ENCODE data around the gene KRT77.

Gene KRT77

DNA sequence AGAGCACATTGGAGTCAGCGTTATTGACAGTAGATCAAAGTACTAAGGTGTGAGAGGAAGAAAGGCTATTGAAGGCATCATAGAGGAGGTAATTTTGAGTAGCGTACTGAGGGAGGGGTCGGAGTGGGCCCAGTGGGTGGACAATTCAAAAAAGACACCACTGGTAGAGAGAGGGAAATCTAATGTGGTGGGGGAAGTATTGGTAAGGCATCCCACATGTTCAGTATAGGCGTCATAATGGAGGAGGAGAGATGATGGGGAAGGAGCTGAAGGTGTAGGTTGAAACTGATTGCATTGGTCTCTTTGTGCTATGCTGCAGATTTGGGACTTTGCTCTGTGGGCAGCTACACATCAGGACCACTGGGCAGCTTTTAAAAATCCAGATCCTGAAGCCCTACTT, 23.7 kb upstream of the KRT77 start:
- no peak for DNase-seq (ENCODE audit: low read depth)
- no peak for TF ChIP-seq CTCF (conservative IDR thresholded peaks at IDR 0.05; ENCODE audit: control insufficient read depth, insufficient read depth, low read depth, low read length)
- H3K4me3 ChIP-seq (ENCODE audit: control insufficient read depth, low read depth, low read length) = no peak overlapping the region

GRCh38 chr12:52726451-52726850, 23.1 kb upstream of the KRT77 start:
- H3K4me3 ChIP-seq (ENCODE audit: control insufficient read depth, low read depth, low read length) = no peak overlapping the region
- TF ChIP-seq CTCF (conservative IDR thresholded peaks at IDR 0.05; ENCODE audit: control insufficient read depth, insufficient read depth, low read depth, low read length) = no peak
- DNase-seq (ENCODE audit: low read depth) = no peak

- no peak for DNase-seq (ENCODE audit: low read depth)
- no peak for TF ChIP-seq CTCF (conservative IDR thresholded peaks at IDR 0.05; ENCODE audit: control insufficient read depth, insufficient read depth, low read depth, low read length)
- H3K4me3 ChIP-seq (ENCODE audit: control insufficient read depth, low read depth, low read length) = no peak overlapping the region
Observed at GRCh38 chr12:52724384-52724783, 21.1 kb upstream of the KRT77 start.

GRCh38 chr12:52722680-52723079, 19.4 kb upstream of the KRT77 start:
- no peak for DNase-seq (ENCODE audit: low read depth)
- no peak overlapping the region for H3K4me3 ChIP-seq (ENCODE audit: control insufficient read depth, low read depth, low read length)
- TF ChIP-seq CTCF (conservative IDR thresholded peaks at IDR 0.05; ENCODE audit: control insufficient read depth, insufficient read depth, low read depth, low read length) = no peak

DNA sequence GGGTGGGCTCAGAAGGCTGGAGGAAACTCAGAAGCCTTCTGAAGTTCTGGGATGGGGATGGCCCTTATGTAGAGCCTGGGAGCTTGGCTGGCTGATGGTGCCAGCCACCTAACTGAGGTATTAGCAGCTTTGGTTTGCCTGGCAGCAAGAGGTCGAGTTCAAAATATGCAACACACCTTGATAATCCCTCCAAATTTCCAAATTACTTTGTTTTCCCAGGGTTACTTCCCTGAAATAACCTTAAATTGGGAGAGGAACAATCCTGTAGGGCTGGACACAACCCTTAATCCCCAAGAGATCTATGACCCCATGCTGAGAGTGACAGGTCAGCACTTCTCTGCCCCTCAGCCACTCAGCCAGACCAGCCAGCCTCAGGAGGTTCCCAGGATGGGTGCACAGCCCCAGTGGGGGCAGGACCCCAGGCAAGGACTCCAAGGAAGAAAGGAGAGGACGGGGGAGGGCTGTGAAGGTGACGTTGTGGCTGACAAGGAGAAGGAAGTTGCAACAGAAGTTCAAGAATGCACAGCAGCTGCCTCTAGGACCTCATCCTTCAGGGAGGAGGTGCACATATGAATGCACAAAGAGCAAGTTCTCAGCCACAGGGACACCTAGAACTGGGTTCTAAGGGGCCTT, 18.6 kb upstream of the KRT77 start:
- no peak for TF ChIP-seq CTCF (conservative IDR thresholded peaks at IDR 0.05; ENCODE audit: control insufficient read depth, insufficient read depth, low read depth, low read length)
- no peak overlapping the region for H3K4me3 ChIP-seq (ENCODE audit: control insufficient read depth, low read depth, low read length)
- no peak for DNase-seq (ENCODE audit: low read depth)

GRCh38 chr12:52720365-52720886, 17.1 kb upstream of the KRT77 start:
- no peak overlapping the region for H3K4me3 ChIP-seq (ENCODE audit: control insufficient read depth, low read depth, low read length)
- peak; percentile 6 for DNase-seq (ENCODE audit: low read depth)

More at GRCh38 chr12:52720365-52720886, 17.1 kb upstream of the KRT77 start:
- TF ChIP-seq CTCF (conservative IDR thresholded peaks at IDR 0.05; ENCODE audit: control insufficient read depth, insufficient read depth, low read depth, low read length) = no peak

All from fibroblast of mammary gland (primary cell).